LHCN-M2 (cell line): Measurements from ENCODE around the gene PDE9A. TPM values are rescaled to one million over a fixed set of nuclear protein-coding genes. Genes with fewer than 3 reads are reported as not detected.

Experiments
- DNase-seq: peaks from one replicate; pipeline ENCODE4 v3.0.0-alpha.2; 2012; ENCODE audit warnings: low read depth
- total RNA-seq: library from RNA; depleted of rRNA; stranded (reverse); fragments of >200 nt; gene quantifications from 2 replicates; pipeline ENCODE4 v1.2.3, GENCODE V29; 2014

PDE9A gene
- total RNA-seq, 1 experiment from 2014 or later: not detected

DNA sequence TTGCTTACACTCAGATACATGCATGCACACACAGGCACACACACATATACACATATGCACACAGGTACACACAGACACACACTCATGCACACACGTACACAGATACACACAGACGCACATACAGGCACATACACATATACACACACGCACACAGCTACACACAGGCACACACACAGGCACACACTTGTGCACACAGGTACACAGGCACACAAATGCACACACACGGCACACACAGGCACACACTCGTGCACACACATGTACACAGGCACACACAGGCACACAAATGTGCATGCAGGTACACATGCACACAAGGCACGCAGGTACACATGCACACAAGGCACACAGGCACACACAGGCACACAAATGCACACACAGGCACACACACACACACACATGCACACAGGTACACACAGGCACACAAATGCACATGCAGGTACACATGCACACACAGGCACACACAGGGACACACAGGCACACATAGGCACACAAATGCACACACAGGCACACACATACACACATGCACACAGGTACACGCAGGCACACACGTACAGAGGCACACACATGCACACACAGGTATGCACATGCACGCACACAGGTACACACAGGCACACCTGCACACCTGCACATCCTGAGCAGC lies 115.9 kb downstream of the PDE9A start:
- no peak for DNase-seq

DNA sequence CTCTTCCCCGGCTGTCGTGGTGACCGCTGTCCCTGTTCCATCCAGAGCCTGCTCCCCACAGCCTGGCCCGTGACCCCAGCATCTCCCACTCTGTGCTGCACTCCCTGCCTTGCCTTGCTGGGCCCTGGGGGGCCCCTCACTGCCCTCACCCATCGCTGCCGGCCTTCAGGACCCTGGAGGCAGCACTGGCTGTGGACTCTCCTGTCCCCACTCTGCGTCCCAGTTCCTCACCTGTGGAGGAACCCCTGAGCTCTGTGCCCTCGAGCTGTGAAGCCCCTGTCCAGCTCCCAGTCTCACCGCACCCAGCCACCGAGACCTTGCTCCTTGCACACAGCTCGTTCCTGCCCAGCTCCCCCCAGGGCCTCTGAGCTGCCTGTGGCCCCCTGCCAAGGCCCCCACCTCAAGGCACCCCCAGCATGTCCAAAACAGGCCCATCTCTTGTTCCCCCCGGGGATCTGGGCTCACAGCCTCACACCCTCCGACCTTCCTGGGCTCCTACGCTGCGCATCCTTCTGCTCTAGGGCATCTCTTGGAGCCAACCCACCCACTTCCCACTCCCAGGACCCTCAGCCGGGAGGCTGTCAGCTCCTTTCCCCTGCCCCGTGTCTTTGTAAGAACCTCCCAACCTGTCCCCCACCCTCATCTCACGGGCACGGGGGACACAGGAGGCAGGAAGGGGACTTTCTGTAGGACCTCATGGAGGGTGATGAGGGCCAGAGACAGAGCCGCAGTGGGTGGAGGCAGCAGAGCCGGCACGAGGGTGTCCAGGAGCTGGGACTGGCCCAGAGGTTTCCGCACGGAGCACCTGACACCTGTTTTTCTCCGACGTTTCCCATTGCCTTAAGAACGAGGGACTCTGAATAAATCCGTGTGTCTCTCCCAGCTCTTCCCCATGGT lies 116.6 kb downstream of the PDE9A start:
- no peak for DNase-seq

DNA sequence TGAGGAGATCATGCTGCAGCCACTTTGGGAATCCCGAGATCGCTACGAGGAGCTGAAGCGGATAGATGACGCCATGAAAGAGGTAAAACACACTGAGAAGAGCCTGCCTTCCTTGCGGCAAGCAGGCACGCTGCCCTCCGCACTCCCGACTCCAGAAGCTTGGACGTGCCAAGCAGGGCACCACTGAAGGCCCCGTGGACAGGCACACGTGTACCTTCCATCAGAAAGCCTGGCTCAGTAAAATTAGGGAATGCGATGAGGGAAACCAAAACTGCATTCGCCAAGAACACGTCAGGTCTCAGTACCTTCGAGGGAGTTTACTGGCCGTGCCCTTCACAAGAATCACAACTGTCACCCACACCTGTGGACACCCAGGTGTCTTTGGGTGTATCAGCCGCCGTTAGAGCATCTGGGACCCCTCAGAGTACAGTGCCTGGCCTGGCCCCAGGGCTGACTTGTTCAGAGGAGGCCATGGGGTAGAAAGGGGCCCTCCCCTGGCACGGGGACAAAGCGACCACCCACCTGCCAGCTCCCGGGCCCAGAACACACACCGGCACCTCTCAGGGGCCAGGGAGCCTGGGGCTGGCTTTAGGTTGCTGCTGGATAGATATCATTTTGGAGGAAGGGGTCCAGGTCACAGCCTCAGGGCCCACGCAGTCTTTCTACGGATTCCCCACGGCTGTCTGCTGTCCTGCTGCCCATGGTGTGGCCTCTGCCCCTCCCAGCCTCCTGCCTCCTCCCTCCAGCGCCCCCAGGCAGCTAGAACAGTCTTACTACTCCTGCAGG lies 117.5 kb downstream of the PDE9A start:
- no peak for DNase-seq

DNA sequence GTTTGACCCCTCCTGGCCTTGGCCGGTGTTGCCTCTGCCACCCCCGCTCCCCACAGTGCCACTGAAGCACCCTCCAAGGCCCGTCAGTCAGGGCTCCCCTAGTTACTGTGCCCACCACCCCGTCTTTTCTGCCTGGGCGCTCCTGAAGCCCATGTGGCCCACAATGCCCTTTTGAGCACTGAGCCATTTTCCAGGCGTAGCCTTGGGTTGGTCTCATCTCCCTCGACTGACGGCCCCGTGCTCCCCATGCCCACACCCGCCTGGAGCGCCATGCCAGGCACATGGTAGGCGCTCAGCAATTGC lies 118.0 kb downstream of the PDE9A start:
- no peak for DNase-seq

DNA sequence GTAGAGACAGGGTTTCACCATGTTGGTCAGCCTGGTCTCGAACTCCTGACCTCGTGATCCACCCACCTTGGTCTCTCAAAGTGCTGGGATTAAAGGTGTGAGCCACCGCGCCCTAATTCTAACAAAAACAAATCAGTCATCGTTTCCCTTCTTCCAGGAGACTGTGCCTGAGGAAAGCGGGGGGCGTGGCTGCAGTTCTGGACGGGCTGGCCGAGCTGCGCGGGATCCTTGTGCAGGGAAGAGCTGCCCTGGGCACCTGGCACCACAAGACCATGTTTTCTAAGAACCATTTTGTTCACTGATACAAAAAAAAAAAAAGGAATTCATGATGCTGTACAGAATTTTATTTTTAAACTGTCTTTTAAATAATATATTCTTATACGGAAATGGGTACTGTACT lies 121.7 kb downstream of the PDE9A start:
- no peak for DNase-seq

DNA sequence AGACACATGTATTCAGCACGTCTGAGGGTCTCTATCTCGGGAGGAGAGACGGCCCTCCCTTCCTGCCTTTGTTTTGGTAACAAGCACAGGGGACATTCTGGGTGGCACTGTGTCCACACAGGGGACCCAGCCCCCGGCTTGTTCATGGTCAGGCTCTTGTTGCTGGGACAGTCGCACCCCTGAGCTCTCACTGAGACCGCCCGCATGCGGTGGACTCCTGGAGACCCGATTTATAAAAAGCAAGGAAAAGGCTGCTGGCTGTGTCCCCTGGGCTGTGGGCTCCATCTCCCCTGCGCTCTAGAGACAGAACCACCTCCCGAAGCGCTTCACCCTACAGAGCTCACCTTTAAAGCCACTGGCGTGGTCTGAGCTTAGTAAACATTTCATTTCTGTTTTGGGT lies 122.5 kb downstream of the PDE9A start:
- no peak for DNase-seq

DNA sequence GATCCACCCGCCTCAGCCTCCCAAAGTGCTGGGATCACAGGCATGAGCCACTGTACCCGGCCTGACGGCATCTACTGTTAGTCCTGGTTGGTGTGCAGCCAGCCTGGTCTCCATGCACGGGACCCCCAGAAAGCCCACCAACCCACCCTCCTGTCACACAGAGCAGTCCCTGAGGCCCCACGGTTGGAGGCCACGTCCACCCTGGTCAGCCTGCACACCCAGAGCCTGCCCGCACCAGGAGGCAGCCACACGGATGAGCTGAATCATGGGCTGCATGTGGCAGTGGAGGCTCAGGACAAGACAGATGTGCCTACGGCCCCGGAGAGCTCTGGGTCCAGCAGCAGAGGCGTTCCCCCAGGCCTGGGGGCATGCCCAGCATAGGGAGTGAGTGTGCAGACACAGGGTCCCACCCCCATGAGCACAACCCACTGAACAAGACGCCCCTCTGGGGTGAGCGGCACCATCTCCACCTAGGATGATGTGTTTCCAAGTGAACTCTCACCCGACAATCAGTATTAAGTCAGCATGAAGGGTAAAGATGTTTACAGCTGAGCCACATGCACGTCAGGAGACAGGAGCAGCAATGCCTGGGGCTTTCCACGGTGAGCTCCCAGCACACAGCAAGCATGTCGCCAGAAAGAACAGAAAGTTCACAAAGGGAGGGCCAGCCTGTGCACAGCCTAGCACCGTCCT lies 123.8 kb downstream of the PDE9A start:
- DNase-seq: no peak

DNA sequence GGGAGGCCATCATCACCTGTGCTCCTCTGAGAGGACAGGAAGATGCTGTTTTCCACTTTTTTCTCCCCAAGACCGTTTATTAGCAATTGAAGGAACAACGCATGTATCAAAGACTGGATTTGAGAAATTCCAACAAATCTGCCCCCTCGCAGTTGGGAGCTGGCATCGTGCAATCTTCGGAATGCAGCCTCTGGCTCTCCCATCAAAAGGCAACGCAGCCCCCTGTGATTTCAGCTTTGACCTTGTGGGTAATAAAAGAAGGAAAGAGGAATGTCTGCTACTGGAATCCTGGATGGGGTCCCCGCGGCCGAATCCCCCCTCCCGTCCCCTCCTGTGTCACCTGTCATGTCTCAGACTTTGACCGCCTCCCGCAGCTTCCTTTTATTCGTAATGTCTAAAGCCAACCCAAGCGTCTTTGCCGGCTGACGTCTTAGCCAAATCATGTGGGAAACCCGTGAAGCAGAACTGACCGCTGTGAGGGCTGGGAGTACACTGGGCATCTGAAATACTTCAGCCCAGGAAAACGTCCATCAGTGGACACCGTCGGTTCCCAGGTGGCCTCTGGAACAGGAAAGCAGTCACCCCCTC lies 124.4 kb downstream of the PDE9A start:
- no peak for DNase-seq

DNA sequence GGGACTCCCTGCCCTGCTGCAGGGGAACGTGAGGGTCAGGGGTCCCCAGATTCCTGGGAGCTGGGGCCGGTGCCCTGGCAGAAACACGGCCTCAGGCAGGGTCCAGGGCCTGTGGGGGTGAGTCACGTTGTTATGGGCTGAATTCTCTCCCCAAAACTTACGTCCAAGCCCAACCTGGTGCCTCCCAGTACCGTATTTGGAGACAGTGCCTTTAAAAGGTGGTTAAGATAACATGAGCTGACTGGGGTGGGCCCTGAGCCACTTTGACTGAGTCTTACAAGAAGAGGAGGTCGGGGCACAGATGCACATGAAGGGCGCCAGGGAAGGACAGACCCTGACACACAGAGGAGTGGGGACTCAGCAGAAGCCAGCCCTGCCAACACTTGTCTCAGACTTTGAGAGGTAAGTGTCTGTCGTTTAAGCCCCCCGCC lies 126.0 kb downstream of the PDE9A start:
- DNase-seq: no peak

DNA sequence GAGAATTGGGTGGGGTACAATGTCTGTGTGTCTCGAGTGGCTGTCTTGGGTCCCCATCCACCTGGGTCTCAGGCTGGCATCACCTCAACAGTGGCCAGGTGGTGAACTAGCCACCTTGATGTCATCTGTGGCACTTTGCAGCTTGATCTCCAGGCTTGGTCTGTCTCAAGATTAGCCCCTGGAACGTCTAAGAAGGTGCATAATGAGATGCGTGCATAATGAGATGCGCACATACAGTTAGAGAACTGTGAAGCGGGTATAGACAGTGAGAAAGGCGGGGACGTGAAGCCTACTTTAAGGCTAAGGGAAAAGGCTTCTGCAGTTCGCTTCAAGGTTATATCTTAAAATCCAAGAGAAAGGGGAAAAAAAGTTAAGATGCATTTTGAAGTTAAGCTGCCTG lies 127.2 kb downstream of the PDE9A start:
- DNase-seq: no peak

DNA sequence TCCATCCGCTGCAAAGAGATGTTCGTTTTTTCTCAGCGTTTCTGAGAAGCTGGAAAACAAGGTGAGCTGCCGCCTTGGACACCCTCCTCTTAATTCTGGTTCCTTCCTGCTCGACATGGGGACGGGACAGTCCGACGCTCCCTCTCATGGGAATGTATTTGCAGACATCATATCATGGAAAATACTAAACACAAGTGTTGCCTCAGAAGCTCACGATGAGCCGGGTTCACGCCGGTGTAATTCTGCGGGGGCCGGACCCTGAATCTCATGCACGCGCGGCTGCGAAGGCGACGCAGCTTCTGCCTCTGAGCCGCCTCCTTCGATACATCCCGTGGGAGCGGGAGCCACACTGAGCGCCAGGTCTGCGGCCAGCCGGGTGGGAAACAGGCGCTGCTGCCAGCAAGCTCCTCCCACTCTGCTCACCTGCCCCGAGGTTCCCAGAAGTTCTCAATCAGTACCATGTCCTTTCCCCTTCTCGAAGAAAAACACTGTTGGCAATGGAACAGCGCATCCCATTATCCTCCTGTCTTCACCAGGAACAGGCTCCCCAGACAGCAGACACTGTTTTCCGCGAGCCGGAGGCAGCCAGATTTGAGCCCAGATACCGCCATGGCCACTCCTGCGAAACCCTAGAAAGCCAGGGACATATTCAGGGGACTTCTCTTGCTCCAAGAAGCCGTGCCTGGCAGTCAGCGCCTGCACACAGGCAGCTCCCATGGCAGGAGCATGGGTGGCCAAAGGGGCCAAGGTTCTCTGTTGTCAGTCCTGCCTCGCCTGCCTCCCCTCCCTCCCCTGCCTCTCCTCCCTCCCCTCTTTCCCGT lies 127.9 kb downstream of the PDE9A start:
- no peak for DNase-seq

DNA sequence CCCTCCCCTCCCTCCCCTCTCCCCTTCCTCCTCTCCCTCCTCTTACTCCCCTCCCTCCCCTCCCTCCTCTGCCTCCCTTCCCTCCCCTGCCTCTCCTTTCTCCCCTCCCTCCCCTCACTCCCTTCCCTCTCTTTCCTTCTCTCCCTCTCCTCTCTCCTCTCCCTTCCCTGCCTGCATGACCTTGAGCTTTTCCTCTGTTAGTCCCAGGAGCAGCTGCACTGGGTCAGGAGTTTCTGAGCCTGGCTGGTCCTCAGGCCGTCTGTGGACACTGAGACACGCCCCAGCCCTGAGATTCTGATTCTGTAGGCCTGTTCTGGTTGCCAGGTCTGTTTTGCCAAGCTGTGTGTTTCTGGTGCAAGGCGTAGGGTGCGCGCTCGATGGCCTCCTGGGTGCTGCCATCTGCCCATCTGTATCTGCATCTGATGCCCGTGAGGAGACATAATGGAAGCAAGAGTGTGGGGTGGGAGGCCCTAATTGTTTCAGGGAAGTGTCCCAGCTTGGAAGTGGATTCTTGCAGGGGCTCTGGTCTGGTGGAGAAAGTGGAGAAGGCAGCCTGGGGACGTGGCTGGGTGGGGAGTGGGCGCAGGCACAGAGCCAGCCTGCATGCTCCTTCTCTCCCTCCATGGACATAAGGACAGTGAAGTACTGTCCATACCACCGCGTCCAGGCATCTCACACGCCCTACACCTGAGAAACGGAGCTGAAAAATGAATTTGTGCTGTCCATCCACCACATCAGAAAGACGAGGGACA lies 128.7 kb downstream of the PDE9A start:
- no peak for DNase-seq

DNA sequence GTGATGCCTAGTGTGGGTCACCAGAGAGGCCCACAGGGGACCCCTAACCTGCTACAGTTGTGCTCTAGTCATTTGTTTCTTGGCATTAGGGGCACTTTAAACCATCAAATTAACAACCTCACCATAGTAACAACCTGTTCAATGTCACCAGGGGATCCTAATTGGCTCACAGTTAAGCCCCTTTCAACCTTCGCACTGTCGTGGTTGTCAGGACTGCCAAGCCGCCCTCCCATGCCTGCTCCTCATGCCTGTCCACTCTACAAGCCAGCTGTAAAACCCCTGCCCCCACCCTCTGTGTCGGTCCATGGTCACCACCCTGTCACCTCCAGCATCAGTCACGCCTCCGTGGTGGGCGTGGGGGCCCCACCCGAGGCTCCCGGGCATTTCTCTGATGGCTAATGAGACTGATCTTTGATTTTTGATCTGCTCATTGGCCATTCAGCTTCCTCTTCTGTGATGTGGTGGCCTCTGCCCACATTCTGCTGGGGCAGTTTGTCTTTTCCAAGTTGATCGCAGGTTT lies 129.4 kb downstream of the PDE9A start:
- no peak for DNase-seq

DNA sequence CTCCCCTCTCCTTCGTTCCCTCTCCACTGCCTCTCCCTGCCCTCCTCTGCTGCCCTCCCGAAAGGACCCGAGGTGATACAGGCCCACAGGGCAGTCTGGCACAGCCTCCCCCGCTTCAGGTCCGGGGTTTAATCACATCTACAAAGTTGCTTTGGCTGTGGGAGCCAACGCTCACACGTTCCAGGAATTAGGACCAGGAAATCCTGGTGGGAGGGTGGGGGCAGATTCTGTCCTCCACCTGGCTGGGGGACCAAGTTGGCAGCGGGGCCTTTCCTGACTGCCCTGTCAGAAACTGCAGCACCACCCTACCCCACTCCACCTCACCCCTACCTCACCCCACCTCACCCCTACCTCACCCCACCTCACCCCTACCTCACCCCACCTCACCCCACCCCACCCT lies 130.9 kb downstream of the PDE9A start:
- DNase-seq: no peak

DNA sequence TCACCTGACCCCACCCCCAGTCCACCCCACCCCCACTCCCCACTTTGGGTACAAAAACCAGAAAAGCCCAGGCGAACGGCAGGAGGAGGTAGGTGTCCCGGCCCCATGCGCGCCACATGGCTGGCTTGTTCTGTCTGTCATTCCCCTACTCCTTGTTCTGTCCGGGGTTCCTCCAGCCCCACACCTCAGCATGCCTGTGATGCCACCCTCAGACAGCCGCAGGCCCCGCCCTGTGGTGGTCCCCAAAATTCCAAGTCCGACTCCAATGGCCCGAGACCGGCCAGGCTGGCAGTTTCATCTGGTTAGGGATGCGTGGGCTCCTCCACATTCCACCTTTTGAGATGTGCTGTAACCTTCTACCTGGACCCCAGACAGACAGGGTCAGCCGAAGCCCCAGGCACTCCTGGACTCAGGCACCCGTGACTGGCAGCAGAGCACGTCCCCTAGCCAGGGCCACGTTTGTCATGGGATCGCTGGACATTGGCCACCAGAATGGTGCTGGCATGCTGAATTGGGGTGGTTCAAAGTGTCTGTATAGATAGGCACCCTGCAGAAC lies 131.6 kb downstream of the PDE9A start:
- no peak for DNase-seq

DNA sequence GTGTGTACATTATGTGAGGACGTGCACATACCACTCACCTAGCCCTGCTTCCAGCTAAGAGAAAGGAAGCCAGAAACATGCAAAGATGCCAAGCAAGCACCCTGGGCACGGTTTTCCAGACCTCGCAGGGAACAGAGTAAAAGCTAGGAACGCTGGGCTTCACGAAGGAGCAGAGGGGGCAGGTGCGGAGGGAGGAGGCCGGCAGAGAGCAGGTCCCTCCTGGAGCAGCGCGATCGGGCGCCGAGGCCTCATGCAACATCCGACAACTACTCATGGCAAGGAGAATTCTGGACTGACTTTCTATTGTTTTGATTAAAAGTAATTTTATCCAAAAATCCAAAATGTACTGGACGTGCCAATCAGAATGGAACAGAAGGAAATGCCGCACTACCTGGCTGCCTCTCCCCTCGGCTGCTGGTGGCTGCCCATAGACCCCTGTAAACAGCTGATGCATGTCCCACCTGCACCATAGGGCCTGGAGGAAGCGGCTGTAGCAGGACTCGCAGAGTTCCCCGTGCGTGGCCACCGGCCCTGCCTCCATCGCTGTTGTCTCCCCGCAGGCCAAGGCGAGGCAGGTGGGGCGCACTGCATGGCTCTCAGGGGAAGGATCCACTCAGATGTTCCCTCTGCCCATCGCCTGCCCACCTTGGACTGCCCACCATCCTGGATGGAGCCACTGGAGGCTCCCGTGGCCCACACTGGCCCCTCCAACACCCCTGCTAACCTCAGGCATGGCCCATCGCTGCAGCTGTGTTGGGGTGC lies 132.4 kb downstream of the PDE9A start:
- DNase-seq: no peak

DNA sequence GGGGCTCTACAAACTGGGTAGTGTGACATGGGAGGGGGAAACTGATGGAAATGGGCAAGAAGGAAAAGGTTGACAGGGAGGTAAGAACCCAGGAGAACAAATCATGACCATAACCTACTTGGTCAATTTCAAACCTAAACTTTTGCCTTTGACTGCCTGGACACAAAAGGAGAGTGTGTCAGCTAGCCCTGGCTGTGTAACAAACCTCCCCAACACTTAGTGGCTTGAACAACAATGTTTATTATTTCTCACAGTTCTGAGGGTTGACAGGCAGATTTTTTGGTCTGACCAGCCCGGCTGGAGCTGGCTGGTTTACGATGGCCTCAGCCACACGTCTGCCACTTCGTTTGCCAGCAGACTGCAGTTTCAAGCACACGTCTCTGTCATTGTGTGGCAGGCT lies 133.5 kb downstream of the PDE9A start:
- DNase-seq: no peak

DNA sequence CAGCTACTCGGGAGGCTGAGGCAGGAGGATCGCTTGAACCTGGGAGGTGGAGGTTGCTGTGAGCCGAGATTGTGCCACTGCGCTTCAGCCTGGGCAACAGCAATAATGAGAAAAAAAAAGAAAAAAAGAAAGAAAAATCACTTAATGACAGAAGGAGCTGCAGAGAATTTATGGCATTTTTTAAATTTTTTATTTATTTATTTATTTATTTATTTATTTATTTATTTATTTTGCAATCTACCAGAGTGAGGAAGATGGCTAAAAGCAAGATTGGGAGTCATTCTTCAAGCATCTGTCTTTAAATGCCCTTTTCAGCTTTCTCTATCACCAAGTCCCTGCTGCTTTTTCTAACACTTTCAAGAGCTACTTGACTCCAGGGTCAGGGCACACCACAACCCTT lies 134.2 kb downstream of the PDE9A start:
- no peak for DNase-seq
